Lower lobe of right lung (tissue), 2 donors: ENCODE results near the gene TBC1D20. TPM values are rescaled to one million over a fixed set of nuclear protein-coding genes. Genes with fewer than 3 reads are reported as not detected.

Experiments used
- ATAC-seq, 2 donors: fragments of 200-7000 bp; cut with Tn5 transposase; one replicate each; pipeline ENCODE4 v1.9.1; 2020 to 2022; ENCODE audit warnings: mild to moderate bottlenecking in 2 of 2, moderate library complexity in 2 of 2
- DNase-seq: peaks from one replicate; pipeline ENCODE4 v3.0.0-alpha.2; 2020
- H3K27ac ChIP-seq: fragments of 200-600 bp; one replicate; pipeline ENCODE4 v1.8.0; 2022
- H3K27me3 ChIP-seq: fragments of 200-600 bp; one replicate; pipeline ENCODE4 v1.8.0; 2022; ENCODE audit warnings: low read depth
- H3K36me3 ChIP-seq: fragments of 200-600 bp; one replicate; pipeline ENCODE4 v1.8.0; 2022; ENCODE audit warnings: mild to moderate bottlenecking
- H3K4me1 ChIP-seq: fragments of 200-600 bp; one replicate; pipeline ENCODE4 v1.8.0; 2022
- H3K4me3 ChIP-seq: fragments of 200-600 bp; one replicate; pipeline ENCODE4 v1.8.0; 2022; ENCODE audit warnings: mild to moderate bottlenecking
- H3K9me3 ChIP-seq: fragments of 200-600 bp; one replicate; pipeline ENCODE4 v1.8.0; 2022
- CTCF ChIP-seq: fragments of 200-600 bp; IDR thresholded peaks from one replicate; pipeline ENCODE4 v1.8.0; 2022; ENCODE audit warnings: antibody characterized with exemption, mild to moderate bottlenecking
- intact Hi-C: fragments of 100-400 bp; cut with DNase I; formaldehyde crosslinking; loops from one replicate; pipeline ENCODE4 v1.11.0; 2022
- total RNA-seq: library from RNA; stranded (reverse); fragmentation: NEBNext Ultra II Directional; extraction: Animal tissue kit (Norgen Biotek cat#: 25700); gene quantifications from one replicate; pipeline ENCODE4 v1.2.1, GENCODE V29; 2021
- donor health status: DM: no; HTN: yes; CAD: no; lungs with severe emphysema.

Gene TBC1D20
- total RNA-seq, 1 donor from 2014 or later, result 40.3 TPM

GRCh38 chr20:434221-434620, 28.1 kb downstream of the TBC1D20 start:
- Histone ChIP-seq H3K27ac (no peak overlapping the region), H3K36me3 (peaks cover 93% of the 10 kb centered on the region), H3K27me3 (no peaks in the 10 kb centered on the region), H3K4me1 (peaks cover 17% of the 10 kb centered on the region), H3K9me3 (no peaks in the 10 kb centered on the region), H3K4me3 (no peak overlapping the region)
- no peak for TF ChIP-seq CTCF
- intact Hi-C loops, result no loop called here
- ATAC-seq, result no peak
- no peak for DNase-seq

- H3K9me3 ChIP-seq, result no peaks in the 10 kb centered on the region
- ATAC-seq (no peak), DNase-seq (no peak)
- H3K36me3 ChIP-seq, result peaks cover 93% of the 10 kb centered on the region
- intact Hi-C loops, result no loop called here
- no peak for TF ChIP-seq CTCF
- H3K4me1 ChIP-seq, result peaks cover 9% of the 10 kb centered on the region
- H3K27ac ChIP-seq, result no peak overlapping the region
- no peaks in the 10 kb centered on the region for H3K27me3 ChIP-seq
- no peak overlapping the region for H3K4me3 ChIP-seq
Measured at GRCh38 chr20:433300-433975, 28.9 kb downstream of the TBC1D20 start.

GRCh38 chr20:432677-433299, 29.5 kb downstream of the TBC1D20 start:
- Histone ChIP-seq H3K4me3 (no peak overlapping the region), H3K36me3 (peaks cover 93% of the 10 kb centered on the region), H3K27me3 (no peaks in the 10 kb centered on the region), H3K4me1 (peaks cover 2% of the 10 kb centered on the region), H3K9me3 (no peaks in the 10 kb centered on the region), H3K27ac (no peak overlapping the region)
- DNase-seq (no peak), ATAC-seq (no peak)
- no peak for TF ChIP-seq CTCF
- intact Hi-C loops, result no loop called here

- intact Hi-C loops, result no loop called here
Measured at GRCh38 chr20:432208-432607, 30.1 kb downstream of the TBC1D20 start.

More at GRCh38 chr20:432208-432607, 30.1 kb downstream of the TBC1D20 start:
- Histone ChIP-seq H3K27me3 (no peaks in the 10 kb centered on the region), H3K36me3 (peaks cover 93% of the 10 kb centered on the region), H3K4me1 (no peaks in the 10 kb centered on the region), H3K9me3 (no peaks in the 10 kb centered on the region), H3K27ac (no peak overlapping the region), H3K4me3 (no peak overlapping the region)
- TF ChIP-seq CTCF, result no peak
- no peak for ATAC-seq
- DNase-seq, result no peak
